Calu3 (cell line): ENCODE measurements around the gene CUBN. TPM values are rescaled to one million over a fixed set of nuclear protein-coding genes. Genes with fewer than 3 reads are reported as not detected.
A peak's percentile ranks its signal among the peaks of the same experiment; 100 is the strongest.

Experiments
- BruUV-seq: library from RNA; stranded (reverse); fragments of 400-500 nt; replicated peaks from 2 replicates; lab custom pipeline; 2021; lab: Mats Ljungman, UMichigan
- CTCF ChIA-PET: fragments of 300-600 bp; sonication (Branson Sonifier 250); formaldehyde crosslinking; loops from one replicate; lab custom pipeline; 2022; ENCODE audit warnings: antibody characterized with exemption; lab: Charles Lee
- DNase-seq: peaks from one replicate; pipeline ENCODE4 v3.0.0; 2022
- H3K27ac Mint-ChIP-seq: one replicate; pipeline ENCODE4 v1.8.0; 2022; ENCODE audit warnings: mixed read lengths; ENCODE audit not compliant: unreplicated experiment
- H3K27me3 Mint-ChIP-seq: one replicate; pipeline ENCODE4 v1.8.0; 2022; ENCODE audit warnings: mixed read lengths; ENCODE audit not compliant: unreplicated experiment
- H3K36me3 Mint-ChIP-seq: one replicate; pipeline ENCODE4 v1.8.0; 2022; ENCODE audit warnings: mild to moderate bottlenecking, moderate library complexity, mixed read lengths; ENCODE audit not compliant: insufficient read depth, unreplicated experiment
- H3K4me1 Mint-ChIP-seq: one replicate; pipeline ENCODE4 v1.8.0; 2022; ENCODE audit warnings: mild to moderate bottlenecking, low read depth, mixed read lengths; ENCODE audit not compliant: unreplicated experiment
- H3K4me3 Mint-ChIP-seq: one replicate; pipeline ENCODE4 v1.8.0; 2022; ENCODE audit warnings: mild to moderate bottlenecking, low read depth, moderate library complexity, mixed read lengths; ENCODE audit not compliant: unreplicated experiment
- H3K9me3 Mint-ChIP-seq: one replicate; pipeline ENCODE4 v1.8.0; 2022; ENCODE audit warnings: low read depth, mixed read lengths; ENCODE audit not compliant: unreplicated experiment
- intact Hi-C: fragments of 100-400 bp; cut with micrococcal nuclease; formaldehyde crosslinking; loops from one replicate; pipeline ENCODE4 v1.10.0; 2022; ENCODE audit not compliant: unreplicated experiment
- total RNA-seq: library from RNA; stranded (reverse); gene quantifications from 2 replicates; pipeline ENCODE4 v1.2.3, GENCODE V29; 2022
- TF ChIP-seq, protein P1 (sequence below): fragments of 200-600 bp; IDR thresholded peaks from one replicate; pipeline ENCODE4 v1.8.0; 2022; ENCODE audit warnings: antibody characterized with exemption; ENCODE audit not compliant: unreplicated experiment

CUBN gene
- total RNA-seq, 1 experiment from 2014 or later, result 0.92 TPM

- CTCF ChIA-PET, result no interaction called here
- no peak for DNase-seq
- Mint-ChIP-seq H3K4me3 (no peak overlapping the region), H3K4me1 (peaks cover 18% of the 10 kb centered on the region), H3K27ac (no peak overlapping the region), H3K36me3 (peaks cover 8% of the 10 kb centered on the region), H3K27me3 (no peaks in the 10 kb centered on the region), H3K9me3 (no peaks in the 10 kb centered on the region)
- TF ChIP-seq, protein P1, sequence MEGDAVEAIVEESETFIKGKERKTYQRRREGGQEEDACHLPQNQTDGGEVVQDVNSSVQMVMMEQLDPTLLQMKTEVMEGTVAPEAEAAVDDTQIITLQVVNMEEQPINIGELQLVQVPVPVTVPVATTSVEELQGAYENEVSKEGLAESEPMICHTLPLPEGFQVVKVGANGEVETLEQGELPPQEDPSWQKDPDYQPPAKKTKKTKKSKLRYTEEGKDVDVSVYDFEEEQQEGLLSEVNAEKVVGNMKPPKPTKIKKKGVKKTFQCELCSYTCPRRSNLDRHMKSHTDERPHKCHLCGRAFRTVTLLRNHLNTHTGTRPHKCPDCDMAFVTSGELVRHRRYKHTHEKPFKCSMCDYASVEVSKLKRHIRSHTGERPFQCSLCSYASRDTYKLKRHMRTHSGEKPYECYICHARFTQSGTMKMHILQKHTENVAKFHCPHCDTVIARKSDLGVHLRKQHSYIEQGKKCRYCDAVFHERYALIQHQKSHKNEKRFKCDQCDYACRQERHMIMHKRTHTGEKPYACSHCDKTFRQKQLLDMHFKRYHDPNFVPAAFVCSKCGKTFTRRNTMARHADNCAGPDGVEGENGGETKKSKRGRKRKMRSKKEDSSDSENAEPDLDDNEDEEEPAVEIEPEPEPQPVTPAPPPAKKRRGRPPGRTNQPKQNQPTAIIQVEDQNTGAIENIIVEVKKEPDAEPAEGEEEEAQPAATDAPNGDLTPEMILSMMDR, result no peak
- BruUV-seq, result no TSS peak
- intact Hi-C loops, result no loop called here
Observed at GRCh38 chr10:16811765-16812164, 317.8 kb downstream of the CUBN start.

DNA sequence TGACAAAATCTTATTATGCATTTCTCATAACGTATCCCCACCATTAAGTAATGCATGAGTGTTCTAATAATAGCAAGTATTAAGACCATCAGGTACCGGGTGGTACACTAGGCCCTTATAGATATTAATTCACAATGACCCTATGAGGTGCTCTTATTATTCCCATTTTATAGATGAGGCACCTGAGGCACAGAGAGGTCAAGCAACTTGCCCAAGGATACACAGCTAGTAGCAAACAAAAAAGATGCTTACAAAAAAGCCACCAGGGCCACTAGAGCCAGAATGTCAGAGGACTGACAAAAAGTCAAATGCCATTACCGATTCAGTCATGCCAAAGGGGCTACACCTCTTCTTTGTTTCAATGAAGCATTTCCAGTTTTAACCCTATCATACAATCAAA is 318.3 kb downstream of the CUBN start:
- intact Hi-C loops, result no loop called here
- H3K36me3 Mint-ChIP-seq, result peaks cover 4% of the 10 kb centered on the region
- H3K4me1 Mint-ChIP-seq, result peaks cover 14% of the 10 kb centered on the region
- H3K27ac Mint-ChIP-seq, result no peak overlapping the region
- TF ChIP-seq, protein P1, result no peak
- no TSS peak for BruUV-seq
- CTCF ChIA-PET, result no interaction called here
- no peak for DNase-seq
- H3K4me3 Mint-ChIP-seq, result no peak overlapping the region
- H3K27me3 Mint-ChIP-seq, result no peaks in the 10 kb centered on the region
- H3K9me3 Mint-ChIP-seq, result no peaks in the 10 kb centered on the region

- Mint-ChIP-seq H3K4me3 (no peak overlapping the region), H3K36me3 (no peaks in the 10 kb centered on the region), H3K4me1 (no peaks in the 10 kb centered on the region), H3K9me3 (no peaks in the 10 kb centered on the region), H3K27me3 (no peaks in the 10 kb centered on the region), H3K27ac (no peak overlapping the region)
- DNase-seq, result peak; percentile 55
- intact Hi-C loops, result loop anchor here (1.0 kb wide), 1 partner anchor 930 kb away; no protein-coding TSS in a partner anchor
- CTCF ChIA-PET, result no interaction called here
- BruUV-seq, result no TSS peak
- TF ChIP-seq, protein P1, result peak; percentile 54
Observed at GRCh38 chr10:16809074-16809718, 320.4 kb downstream of the CUBN start.

- no peak overlapping the region for H3K27ac Mint-ChIP-seq
- H3K4me3 Mint-ChIP-seq, result no peak overlapping the region
- DNase-seq, result no peak
- TF ChIP-seq, protein P1, result no peak
- H3K9me3 Mint-ChIP-seq, result no peaks in the 10 kb centered on the region
- intact Hi-C loops, result no loop called here
- no TSS peak for BruUV-seq
- H3K27me3 Mint-ChIP-seq, result no peaks in the 10 kb centered on the region
- no peaks in the 10 kb centered on the region for H3K4me1 Mint-ChIP-seq
- CTCF ChIA-PET, result no interaction called here
- H3K36me3 Mint-ChIP-seq, result no peaks in the 10 kb centered on the region
Observed at GRCh38 chr10:16804123-16804522, 325.5 kb downstream of the CUBN start.
